ENCODE measurements around the gene C17orf67. TPM values are rescaled to one million over a fixed set of nuclear protein-coding genes. Genes with fewer than 3 reads are reported as not detected.

C17orf67 gene
- total and polyA plus RNA-seq, 4 experiments from 2014 or later: 0.81 to 11.2 (median 6.2) TPM

GRCh38 chr17:56793531-56793930, 40.2 kb downstream of the C17orf67 start:
- Mint-ChIP-seq H3K9me3 (peaks cover 0 to 5% (median 0%) of the 10 kb centered on the region in 8 donors), H3K4me3 (no peak overlapping the region), H3K27ac (no peak overlapping the region), H3K27me3 (no peaks in the 10 kb centered on the region), H3K36me3 (peaks cover 10 to 20% of the 10 kb centered on the region in 2 donors), H3K4me1 (peaks cover 0 to 5% (median 0%) of the 10 kb centered on the region in 4 donors)
- no peaks in the 10 kb centered on the region for H3K36me3 ChIP-seq (ENCODE audit: insufficient read depth, low read length)
- POLR2A ChIA-PET (ENCODE audit: partially characterized antibody): no interaction called here
- intact Hi-C loops (cut with micrococcal nuclease): no loop called here
- H3K4me1 ChIP-seq (ENCODE audit: insufficient read depth, low read length): no peaks in the 10 kb centered on the region
- DNase-seq: no peak
- H3K9me3 ChIP-seq (ENCODE audit: control insufficient read depth in 1 of 2, low read length in 2 of 2): no peaks in the 10 kb centered on the region
- no peaks in the 10 kb centered on the region for H3K27me3 ChIP-seq (ENCODE audit: insufficient read depth, low read length)
- CTCF ChIA-PET (ENCODE audit: partially characterized antibody): no interaction called here
- no peak overlapping the region for H3K4me3 ChIP-seq (ENCODE audit: low read length in 2 of 2)
- H3K27ac ChIP-seq (ENCODE audit: low read depth, low read length): no peak overlapping the region

GRCh38 chr17:56792267-56792666, 41.5 kb downstream of the C17orf67 start:
- H3K4me3 ChIP-seq (ENCODE audit: low read length in 2 of 2): no peak overlapping the region
- peak overlapping the region in 4 of 7 donors; percentile 24 to 81 (median 53) for H3K27ac Mint-ChIP-seq
- peaks cover 0 to 2% of the 10 kb centered on the region in 2 donors for H3K27me3 Mint-ChIP-seq

DNA sequence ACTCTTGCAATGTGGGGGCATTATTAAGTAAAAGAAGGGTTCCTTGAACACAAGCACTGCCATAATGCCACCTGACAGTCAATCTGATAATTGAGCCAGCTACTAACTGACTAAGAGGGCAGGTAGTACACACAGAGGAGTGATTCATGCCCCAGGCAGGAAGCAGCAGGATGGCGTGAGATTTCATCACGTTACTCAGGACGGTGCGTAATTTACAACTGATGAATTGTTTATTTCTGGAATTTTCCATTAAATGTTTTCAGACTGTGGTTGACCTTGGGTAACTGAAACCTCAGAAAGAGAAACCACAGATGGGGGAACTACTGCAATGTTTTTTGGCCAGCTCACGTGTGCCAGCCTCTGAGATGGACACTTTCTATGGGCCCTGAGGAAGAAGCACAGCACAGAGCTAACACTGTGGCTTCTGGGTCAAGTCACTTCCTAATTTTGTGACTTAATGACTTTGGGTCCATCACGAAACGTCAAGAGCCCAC, 46.7 kb downstream of the C17orf67 start:
- peaks cover 7 to 13% (median 10%) of the 10 kb centered on the region in 4 donors for H3K4me1 Mint-ChIP-seq
- Histone ChIP-seq H3K27me3 (ENCODE audit: insufficient read depth, low read length) (no peaks in the 10 kb centered on the region), H3K27ac (ENCODE audit: low read depth, low read length) (no peak overlapping the region), H3K9me3 (ENCODE audit: control insufficient read depth in 1 of 2, low read length in 2 of 2) (no peaks in the 10 kb centered on the region), H3K4me3 (ENCODE audit: low read length in 2 of 2) (no peak overlapping the region), H3K36me3 (ENCODE audit: insufficient read depth, low read length) (no peaks in the 10 kb centered on the region), H3K4me1 (ENCODE audit: insufficient read depth, low read length) (peaks cover 7% of the 10 kb centered on the region)
- peaks cover 0 to 2% of the 10 kb centered on the region in 2 donors for H3K27me3 Mint-ChIP-seq
- intact Hi-C loops (cut with micrococcal nuclease): no loop called here
- H3K27ac Mint-ChIP-seq: peak overlapping the region in 5 of 7 donors; percentile 15 to 77 (median 33)
- DNase-seq: peak in 2 of 5 donors; percentile 7 to 61
- H3K9me3 Mint-ChIP-seq: peaks cover 0 to under 1% (median 0%) of the 10 kb centered on the region in 8 donors
- ChIA-PET CTCF (ENCODE audit: partially characterized antibody) (no interaction called here), POLR2A (ENCODE audit: partially characterized antibody) (no interaction called here)
- H3K4me3 Mint-ChIP-seq: peak overlapping the region in 6 of 8 donors; percentile 5 to 59 (median 20)
- H3K36me3 Mint-ChIP-seq: peaks cover 2% of the 10 kb centered on the region in 2 donors

More at GRCh38 chr17:56792267-56792666, 41.5 kb downstream of the C17orf67 start:
- Histone ChIP-seq H3K9me3 (ENCODE audit: control insufficient read depth in 1 of 2, low read length in 2 of 2) (no peaks in the 10 kb centered on the region), H3K27me3 (ENCODE audit: insufficient read depth, low read length) (no peaks in the 10 kb centered on the region), H3K36me3 (ENCODE audit: insufficient read depth, low read length) (no peaks in the 10 kb centered on the region), H3K4me1 (ENCODE audit: insufficient read depth, low read length) (peaks cover under 1% of the 10 kb centered on the region), H3K27ac (ENCODE audit: low read depth, low read length) (no peak overlapping the region)
- Mint-ChIP-seq H3K4me1 (peaks cover under 1 to 5% (median 3%) of the 10 kb centered on the region in 4 donors), H3K4me3 (no peak overlapping the region), H3K9me3 (peaks cover 0 to 5% (median 0%) of the 10 kb centered on the region in 8 donors), H3K36me3 (peaks cover 10 to 20% of the 10 kb centered on the region in 2 donors)
- CTCF ChIA-PET (ENCODE audit: partially characterized antibody): no interaction called here
- intact Hi-C loops (cut with micrococcal nuclease): no loop called here
- POLR2A ChIA-PET (ENCODE audit: partially characterized antibody): no interaction called here
- DNase-seq: no peak

- Mint-ChIP-seq H3K4me1 (peaks cover 7 to 13% (median 10%) of the 10 kb centered on the region in 4 donors), H3K27me3 (peaks cover 0 to 2% of the 10 kb centered on the region in 2 donors), H3K9me3 (no peaks in the 10 kb centered on the region), H3K27ac (peak overlapping the region in 3 of 7 donors; percentile 38 to 73 (median 53)), H3K36me3 (no peaks in the 10 kb centered on the region), H3K4me3 (no peak overlapping the region)
- CTCF ChIA-PET (ENCODE audit: partially characterized antibody): interaction anchor here (1.8 kb wide), 1 partner anchor 70 kb away, joined by 6 read pairs; no protein-coding TSS in a partner anchor
- Histone ChIP-seq H3K27me3 (ENCODE audit: insufficient read depth, low read length) (no peaks in the 10 kb centered on the region), H3K4me3 (ENCODE audit: low read length in 2 of 2) (no peak overlapping the region), H3K4me1 (ENCODE audit: insufficient read depth, low read length) (peaks cover 7% of the 10 kb centered on the region), H3K27ac (ENCODE audit: low read depth, low read length) (no peak overlapping the region), H3K36me3 (ENCODE audit: insufficient read depth, low read length) (no peaks in the 10 kb centered on the region), H3K9me3 (ENCODE audit: control insufficient read depth in 1 of 2, low read length in 2 of 2) (no peaks in the 10 kb centered on the region)
- intact Hi-C loops (cut with micrococcal nuclease): no loop called here
- POLR2A ChIA-PET (ENCODE audit: partially characterized antibody): no interaction called here
- DNase-seq: no peak
These were observed 47.6 kb downstream of the C17orf67 start for GRCh38 chr17:56785997-56786680.

DNA sequence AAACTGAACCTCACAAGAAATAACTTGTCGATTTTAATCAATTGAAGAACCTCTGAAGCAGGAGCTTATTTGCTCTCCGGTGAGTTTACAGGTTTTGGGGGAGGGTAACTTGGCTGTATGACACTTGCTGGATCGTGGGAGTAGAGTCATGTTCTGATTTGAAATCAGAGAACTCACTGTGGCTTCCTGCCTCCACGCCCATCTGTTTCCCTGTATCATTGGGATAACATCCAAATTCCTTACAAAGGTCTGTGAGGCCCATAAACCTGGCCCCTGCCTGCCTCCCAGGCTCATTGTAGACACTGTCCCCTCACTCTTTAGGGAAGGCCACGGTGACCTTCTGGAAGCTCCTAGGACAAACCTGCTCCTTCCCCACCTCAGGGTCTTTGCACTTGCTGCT, 48.3 kb downstream of the C17orf67 start:
- intact Hi-C loops (cut with micrococcal nuclease): no loop called here
- no peaks in the 10 kb centered on the region for H3K27me3 ChIP-seq (ENCODE audit: insufficient read depth, low read length)
- Mint-ChIP-seq H3K27me3 (peaks cover 0 to 2% of the 10 kb centered on the region in 2 donors), H3K27ac (no peak overlapping the region), H3K36me3 (no peaks in the 10 kb centered on the region), H3K9me3 (no peaks in the 10 kb centered on the region), H3K4me1 (peaks cover 8 to 15% (median 11%) of the 10 kb centered on the region in 4 donors), H3K4me3 (no peak overlapping the region)
- DNase-seq: no peak
- no peaks in the 10 kb centered on the region for H3K9me3 ChIP-seq (ENCODE audit: control insufficient read depth in 1 of 2, low read length in 2 of 2)
- no peak overlapping the region for H3K4me3 ChIP-seq (ENCODE audit: low read length in 2 of 2)
- CTCF ChIA-PET (ENCODE audit: partially characterized antibody): interaction anchor here (0.9 to 1.8 kb wide), 2 partner anchors 35 to 70 kb away, joined by 3 to 6 read pairs; no protein-coding TSS in a partner anchor
- H3K4me1 ChIP-seq (ENCODE audit: insufficient read depth, low read length): peaks cover 9% of the 10 kb centered on the region
- POLR2A ChIA-PET (ENCODE audit: partially characterized antibody): no interaction called here
- H3K36me3 ChIP-seq (ENCODE audit: insufficient read depth, low read length): no peaks in the 10 kb centered on the region
- H3K27ac ChIP-seq (ENCODE audit: low read depth, low read length): no peak overlapping the region

DNA sequence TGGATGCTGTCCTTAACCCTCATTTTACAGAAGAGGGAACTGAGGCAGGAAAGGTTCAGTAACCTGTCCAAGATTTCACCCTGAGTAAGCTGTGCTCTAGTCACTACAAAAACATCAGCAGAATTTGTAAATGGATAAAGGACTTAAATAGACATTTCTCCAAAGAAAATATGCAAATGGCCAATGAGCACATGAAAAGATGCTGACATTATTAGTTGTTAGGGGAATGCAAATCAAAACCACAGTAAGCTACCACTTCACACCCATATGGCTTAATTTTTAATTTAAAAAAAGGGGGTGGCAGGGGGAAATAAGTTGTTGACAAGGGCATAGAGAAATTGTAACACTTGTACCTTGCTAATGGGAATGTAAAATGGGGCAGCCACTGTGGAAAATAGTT, 51.4 kb downstream of the C17orf67 start:
- Histone ChIP-seq H3K4me3 (ENCODE audit: low read length in 2 of 2) (no peak overlapping the region), H3K27me3 (ENCODE audit: insufficient read depth, low read length) (no peaks in the 10 kb centered on the region), H3K27ac (ENCODE audit: low read depth, low read length) (no peak overlapping the region), H3K36me3 (ENCODE audit: insufficient read depth, low read length) (no peaks in the 10 kb centered on the region), H3K9me3 (ENCODE audit: control insufficient read depth in 1 of 2, low read length in 2 of 2) (no peaks in the 10 kb centered on the region), H3K4me1 (ENCODE audit: insufficient read depth, low read length) (peaks cover 23% of the 10 kb centered on the region)
- peaks cover 0 to 5% of the 10 kb centered on the region in 2 donors for H3K36me3 Mint-ChIP-seq
- DNase-seq: no peak
- peak overlapping the region in 1 of 7 donors; percentile 44 for H3K27ac Mint-ChIP-seq
- intact Hi-C loops (cut with micrococcal nuclease): no loop called here
- H3K4me1 Mint-ChIP-seq: peaks cover 18 to 36% (median 27%) of the 10 kb centered on the region in 4 donors
- CTCF ChIA-PET (ENCODE audit: partially characterized antibody): interaction anchor here (4.1 to 4.2 kb wide), 2 partner anchors 66 to 190 kb away, joined by 52 to 64 read pairs; partner anchors contain the start of gene NOG
- no peaks in the 10 kb centered on the region for H3K9me3 Mint-ChIP-seq
- no peaks in the 10 kb centered on the region for H3K27me3 Mint-ChIP-seq
- POLR2A ChIA-PET (ENCODE audit: partially characterized antibody): no interaction called here
- no peak overlapping the region for H3K4me3 Mint-ChIP-seq

- Mint-ChIP-seq H3K36me3 (peaks cover 0 to 5% of the 10 kb centered on the region in 2 donors), H3K4me1 (peaks cover 14 to 31% (median 23%) of the 10 kb centered on the region in 4 donors), H3K27ac (peak overlapping the region in 1 of 7 donors; percentile 44), H3K27me3 (no peaks in the 10 kb centered on the region), H3K4me3 (no peak overlapping the region), H3K9me3 (no peaks in the 10 kb centered on the region)
- Histone ChIP-seq H3K4me3 (ENCODE audit: low read length in 2 of 2) (no peak overlapping the region), H3K27me3 (ENCODE audit: insufficient read depth, low read length) (no peaks in the 10 kb centered on the region), H3K4me1 (ENCODE audit: insufficient read depth, low read length) (peaks cover 19% of the 10 kb centered on the region), H3K27ac (ENCODE audit: low read depth, low read length) (no peak overlapping the region), H3K36me3 (ENCODE audit: insufficient read depth, low read length) (no peaks in the 10 kb centered on the region), H3K9me3 (ENCODE audit: control insufficient read depth in 1 of 2, low read length in 2 of 2) (no peaks in the 10 kb centered on the region)
- intact Hi-C loops (cut with micrococcal nuclease): no loop called here
- CTCF ChIA-PET (ENCODE audit: partially characterized antibody): interaction anchor here (2.1 to 4.2 kb wide), 5 partner anchors 8 to 190 kb away, joined by 4 to 64 read pairs (median 22); partner anchors contain the start of gene NOG
- DNase-seq: no peak
- POLR2A ChIA-PET (ENCODE audit: partially characterized antibody): no interaction called here
These were observed 51.8 kb downstream of the C17orf67 start for GRCh38 chr17:56781906-56782305.

Measured in CD4-positive, alpha-beta memory T cell (primary cell).